Measurements from ENCODE around the gene ADGRA1. TPM values are rescaled to one million over a fixed set of nuclear protein-coding genes. Genes with fewer than 3 reads are reported as not detected.
"Not testable (repeated sequence)": the region's sequence is repeated elsewhere in the genome, so short reads cannot be mapped to it uniquely, and the experiment has no call there.

The ADGRA1 gene
- polyA plus RNA-seq, 3 donors, result 0.07 to 0.17 TPM; not detected in 1

- H3K27ac ChIP-seq (ENCODE audit: low read depth, low read length), result not testable (repeated sequence)
- 67 to 89% (median 88%) methylated on average over 4 of the region's 4 CpGs for WGBS, 3 donors
These were observed 87.9 kb downstream of the ADGRA1 start for GRCh38 chr10:133175624-133176023.

- WGBS, 3 donors, result 76 to 92% (median 91%) methylated on average over 4 of the region's 4 CpGs
- H3K27ac ChIP-seq (ENCODE audit: low read depth, low read length), result no peak overlapping the region
These were observed 88.8 kb downstream of the ADGRA1 start for GRCh38 chr10:133176546-133176945.

- H3K27ac ChIP-seq (ENCODE audit: low read depth, low read length), result no peak overlapping the region
- 91 to 93% (median 92%) methylated on average over 12 of the region's 12 CpGs for WGBS, 3 donors
These were observed 89.8 kb downstream of the ADGRA1 start for GRCh38 chr10:133177380-133178157.

GRCh38 chr10:133178357-133179127 lies 90.8 kb downstream of the ADGRA1 start:
- 84 to 93% (median 92%) methylated on average over 29 of the region's 29 CpGs for WGBS, 3 donors
- H3K27ac ChIP-seq (ENCODE audit: low read depth, low read length), result no peak overlapping the region

- H3K27ac ChIP-seq (ENCODE audit: low read depth, low read length), result no peak overlapping the region
- 72 to 86% (median 80%) methylated on average over 11 of the region's 11 CpGs for WGBS, 3 donors
These were observed 91.4 kb downstream of the ADGRA1 start for GRCh38 chr10:133179128-133179520.

GRCh38 chr10:133179651-133180050 lies 91.9 kb downstream of the ADGRA1 start:
- 77 to 86% (median 78%) methylated on average over 24 to 26 of the region's 26 CpGs for WGBS, 3 donors
- no peak overlapping the region for H3K27ac ChIP-seq (ENCODE audit: low read depth, low read length)

- no peak overlapping the region for H3K27ac ChIP-seq (ENCODE audit: low read depth, low read length)
- WGBS, 3 donors, result 79 to 91% (median 88%) methylated on average over 33 of the region's 33 CpGs
These were observed 92.7 kb downstream of the ADGRA1 start for GRCh38 chr10:133180192-133180964.

- H3K27ac ChIP-seq (ENCODE audit: low read depth, low read length), result no peak overlapping the region
- WGBS, 3 donors, result 77 to 90% (median 90%) methylated on average over 23 of the region's 23 CpGs
These were observed 93.4 kb downstream of the ADGRA1 start for GRCh38 chr10:133180965-133181639.

Other genes starting within 250 kb of the ADGRA1 start
- gene CFAP46, start 145.4 kb upstream of the ADGRA1 start, polyA plus RNA-seq, result under 1 TPM in 2 of 3 donors, not detected in 1; 0.13 to 0.38 TPM
- gene KNDC1, start 72.3 kb downstream of the ADGRA1 start, polyA plus RNA-seq, result under 1 TPM; 0.13 to 0.34 (median 0.28) TPM
- not detected for gene UTF1, start 142.3 kb downstream of the ADGRA1 start, polyA plus RNA-seq
- gene VENTX, start 149.9 kb downstream of the ADGRA1 start, polyA plus RNA-seq, result under 1 TPM; 0.28 to 0.80 (median 0.56) TPM
- gene ADAM8, start 188.9 kb downstream of the ADGRA1 start, polyA plus RNA-seq, result 10 to 100 TPM in 1 of 3 donors, 1 to 10 TPM in 2; 2.3 to 14.1 (median 3.8) TPM
- 10 to 100 TPM; 21.0 to 35.0 (median 26.8) TPM for gene TUBGCP2, start 220.9 kb downstream of the ADGRA1 start, polyA plus RNA-seq
- 10 to 100 TPM; 19.8 to 43.9 (median 29.7) TPM for gene ZNF511, start 221.0 kb downstream of the ADGRA1 start, polyA plus RNA-seq
- gene CALY, start 249.0 kb downstream of the ADGRA1 start, polyA plus RNA-seq, result under 1 TPM in 1 of 3 donors, not detected in 2; 0.95 TPM